Measurements from ENCODE around the gene SP1.

Gene SP1

DNA sequence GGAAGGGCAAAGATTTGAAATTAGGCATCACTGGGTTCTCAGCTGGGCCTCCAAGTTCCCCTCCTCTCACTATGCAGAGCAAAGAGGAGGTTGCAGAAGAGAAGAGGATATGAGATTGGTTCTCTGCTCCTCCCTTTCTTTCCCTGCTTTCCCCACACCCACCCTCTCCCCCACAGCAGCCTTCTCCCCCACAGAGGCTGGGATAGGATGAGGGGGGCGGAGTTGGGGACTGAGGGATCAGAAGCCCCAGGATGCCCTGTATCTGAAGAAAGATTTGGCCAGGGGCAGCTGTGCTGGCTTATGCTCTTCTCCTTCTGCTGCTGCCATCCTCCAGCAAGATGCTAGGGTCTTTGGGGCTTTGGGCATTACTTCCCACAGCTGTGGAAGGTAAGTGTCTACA, 43.6 kb downstream of the SP1 start, which contains the start of gene AMHR2:
Gene AMHR2 (plus strand): TSS at position 259 of the 400 bp plus-strand sequence. CDS start 80 bp downstream, at position 339.
- no peak within 1 kb of the TSS for H3K4me3 ChIP-seq (ENCODE audit: low read depth, low read length)
- no peak for DNase-seq (ENCODE audit: low read depth)
- TF ChIP-seq, protein P1, sequence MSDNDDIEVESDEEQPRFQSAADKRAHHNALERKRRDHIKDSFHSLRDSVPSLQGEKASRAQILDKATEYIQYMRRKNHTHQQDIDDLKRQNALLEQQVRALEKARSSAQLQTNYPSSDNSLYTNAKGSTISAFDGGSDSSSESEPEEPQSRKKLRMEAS (IDR thresholded peaks at IDR 0.05; ENCODE audit: low read depth, low read length), result no peak
- no peak for TF ChIP-seq POLR2A (IDR thresholded peaks at IDR 0.05; ENCODE audit: extremely low read depth, insufficient read length)
- TF ChIP-seq, protein P2, sequence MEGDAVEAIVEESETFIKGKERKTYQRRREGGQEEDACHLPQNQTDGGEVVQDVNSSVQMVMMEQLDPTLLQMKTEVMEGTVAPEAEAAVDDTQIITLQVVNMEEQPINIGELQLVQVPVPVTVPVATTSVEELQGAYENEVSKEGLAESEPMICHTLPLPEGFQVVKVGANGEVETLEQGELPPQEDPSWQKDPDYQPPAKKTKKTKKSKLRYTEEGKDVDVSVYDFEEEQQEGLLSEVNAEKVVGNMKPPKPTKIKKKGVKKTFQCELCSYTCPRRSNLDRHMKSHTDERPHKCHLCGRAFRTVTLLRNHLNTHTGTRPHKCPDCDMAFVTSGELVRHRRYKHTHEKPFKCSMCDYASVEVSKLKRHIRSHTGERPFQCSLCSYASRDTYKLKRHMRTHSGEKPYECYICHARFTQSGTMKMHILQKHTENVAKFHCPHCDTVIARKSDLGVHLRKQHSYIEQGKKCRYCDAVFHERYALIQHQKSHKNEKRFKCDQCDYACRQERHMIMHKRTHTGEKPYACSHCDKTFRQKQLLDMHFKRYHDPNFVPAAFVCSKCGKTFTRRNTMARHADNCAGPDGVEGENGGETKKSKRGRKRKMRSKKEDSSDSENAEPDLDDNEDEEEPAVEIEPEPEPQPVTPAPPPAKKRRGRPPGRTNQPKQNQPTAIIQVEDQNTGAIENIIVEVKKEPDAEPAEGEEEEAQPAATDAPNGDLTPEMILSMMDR (IDR thresholded peaks at IDR 0.05; ENCODE audit: low read depth, low read length), result no peak
- TF ChIP-seq MYC (IDR thresholded peaks at IDR 0.05; ENCODE audit: low read depth, low read length), result no peak

GRCh38 chr12:53424626-53425514, 44.9 kb downstream of the SP1 start:
- TF ChIP-seq, protein P1 (IDR thresholded peaks at IDR 0.05; ENCODE audit: low read depth, low read length), result no peak
- no peak for TF ChIP-seq POLR2A (IDR thresholded peaks at IDR 0.05; ENCODE audit: extremely low read depth, insufficient read length)
- TF ChIP-seq, protein P2 (IDR thresholded peaks at IDR 0.05; ENCODE audit: low read depth, low read length), result no peak
- TF ChIP-seq MYC (IDR thresholded peaks at IDR 0.05; ENCODE audit: low read depth, low read length), result no peak
- DNase-seq (ENCODE audit: low read depth), result no peak
- H3K4me3 ChIP-seq (ENCODE audit: low read depth, low read length), result no peak overlapping the region

DNA sequence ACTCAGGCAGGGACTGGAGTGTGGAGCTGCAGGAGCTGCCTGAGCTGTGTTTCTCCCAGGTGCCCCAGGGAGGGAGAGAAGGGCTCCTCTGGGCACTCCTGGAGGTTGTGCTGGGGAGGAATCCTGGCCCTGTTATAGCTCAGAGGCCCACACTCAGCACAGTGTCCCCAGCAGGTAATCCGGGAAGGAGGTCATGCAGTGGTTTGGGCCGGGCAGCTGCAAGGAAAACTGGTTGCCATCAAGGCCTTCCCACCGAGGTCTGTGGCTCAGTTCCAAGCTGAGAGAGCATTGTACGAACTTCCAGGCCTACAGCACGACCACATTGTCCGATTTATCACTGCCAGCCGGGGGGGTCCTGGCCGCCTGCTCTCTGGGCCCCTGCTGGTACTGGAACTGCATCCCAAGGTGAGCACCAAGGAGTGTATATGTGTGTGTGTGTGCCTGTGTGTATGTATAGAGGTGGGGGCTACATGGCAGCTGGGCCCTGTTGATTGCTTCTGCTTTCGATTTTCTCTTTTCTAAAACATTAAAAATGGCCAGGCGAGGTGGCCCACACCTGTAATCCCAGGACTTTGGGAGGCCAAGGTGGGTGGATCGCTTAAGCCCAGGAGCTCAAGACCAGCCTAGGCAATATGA, 45.7 kb downstream of the SP1 start:
- TF ChIP-seq, protein P1 (IDR thresholded peaks at IDR 0.05; ENCODE audit: low read depth, low read length), result no peak
- TF ChIP-seq MYC (IDR thresholded peaks at IDR 0.05; ENCODE audit: low read depth, low read length) (no peak), POLR2A (IDR thresholded peaks at IDR 0.05; ENCODE audit: extremely low read depth, insufficient read length) (no peak)
- TF ChIP-seq, protein P2 (IDR thresholded peaks at IDR 0.05; ENCODE audit: low read depth, low read length), result no peak
- no peak overlapping the region for H3K4me3 ChIP-seq (ENCODE audit: low read depth, low read length)
- no peak for DNase-seq (ENCODE audit: low read depth)

DNA sequence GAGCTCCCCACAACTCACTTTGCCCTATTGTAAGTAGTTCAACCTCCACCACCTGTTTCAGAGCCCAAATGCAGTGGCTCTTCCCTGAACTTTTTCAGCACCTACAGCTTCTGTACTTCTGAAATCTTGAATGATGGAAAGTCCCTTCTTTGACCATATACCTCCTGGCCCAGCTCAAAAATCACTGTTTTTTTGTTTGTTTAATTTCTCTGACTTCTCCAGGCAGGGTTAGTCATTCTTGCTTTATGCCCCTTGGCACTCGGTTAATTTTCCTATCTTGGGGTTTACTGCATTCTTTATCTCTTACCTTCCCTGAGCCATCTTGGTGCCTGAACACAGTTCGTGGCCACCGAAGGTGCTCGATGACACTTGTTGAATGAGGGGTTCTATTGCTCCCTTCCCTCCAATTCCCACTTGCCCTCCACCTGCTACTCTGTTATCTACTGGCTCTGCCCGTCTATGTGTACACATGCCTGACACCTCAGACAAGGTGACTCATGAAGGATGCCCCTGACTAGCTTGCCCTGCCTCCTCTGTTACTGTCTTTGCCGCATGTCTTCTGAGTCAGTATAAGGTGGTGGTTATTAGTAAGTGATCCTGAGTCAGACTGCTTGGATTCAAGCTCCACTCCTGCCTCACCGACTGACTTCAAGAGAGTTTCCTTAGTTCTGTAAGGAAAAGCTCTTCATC, 48.1 kb downstream of the SP1 start:
- no peak for DNase-seq (ENCODE audit: low read depth)
- TF ChIP-seq, protein P2 (IDR thresholded peaks at IDR 0.05; ENCODE audit: low read depth, low read length), result no peak
- TF ChIP-seq, protein P1 (IDR thresholded peaks at IDR 0.05; ENCODE audit: low read depth, low read length), result no peak
- no peak for TF ChIP-seq MYC (IDR thresholded peaks at IDR 0.05; ENCODE audit: low read depth, low read length)
- no peak for TF ChIP-seq POLR2A (IDR thresholded peaks at IDR 0.05; ENCODE audit: extremely low read depth, insufficient read length)
- no peak overlapping the region for H3K4me3 ChIP-seq (ENCODE audit: low read depth, low read length)

DNA sequence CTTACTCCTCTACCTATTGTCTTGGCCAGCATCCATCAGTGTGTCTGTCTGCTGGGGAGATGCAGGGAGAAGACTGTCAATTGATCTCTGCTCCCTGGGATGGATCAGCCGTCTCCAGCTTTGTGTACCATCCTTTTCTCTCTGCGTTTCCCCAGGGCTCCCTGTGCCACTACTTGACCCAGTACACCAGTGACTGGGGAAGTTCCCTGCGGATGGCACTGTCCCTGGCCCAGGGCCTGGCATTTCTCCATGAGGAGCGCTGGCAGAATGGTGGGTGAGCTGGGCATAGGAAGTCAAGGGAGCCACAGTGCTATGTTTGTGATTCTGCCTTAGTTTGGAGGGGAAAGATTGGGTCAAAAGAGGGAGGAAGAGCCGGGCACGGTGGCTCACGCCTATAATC, 48.8 kb downstream of the SP1 start:
- no peak for TF ChIP-seq POLR2A (IDR thresholded peaks at IDR 0.05; ENCODE audit: extremely low read depth, insufficient read length)
- TF ChIP-seq, protein P2 (IDR thresholded peaks at IDR 0.05; ENCODE audit: low read depth, low read length), result no peak
- no peak for TF ChIP-seq MYC (IDR thresholded peaks at IDR 0.05; ENCODE audit: low read depth, low read length)
- TF ChIP-seq, protein P1 (IDR thresholded peaks at IDR 0.05; ENCODE audit: low read depth, low read length), result no peak
- no peak overlapping the region for H3K4me3 ChIP-seq (ENCODE audit: low read depth, low read length)
- no peak for DNase-seq (ENCODE audit: low read depth)
